A673 (cell line): ENCODE measurements around the gene PTPN23. TPM values are rescaled to one million over a fixed set of nuclear protein-coding genes. Genes with fewer than 3 reads are reported as not detected.

ENCODE experiments used
- BruUV-seq: library from RNA; stranded (reverse); fragments of 400-500 nt; replicated peaks from 2 replicates; lab custom pipeline; 2021; lab: Mats Ljungman, UMichigan
- CTCF ChIA-PET: fragments of 300-600 bp; sonication (Branson Sonifier 250); formaldehyde crosslinking; loops from one replicate; lab custom pipeline; 2022; ENCODE audit warnings: antibody characterized with exemption; lab: Charles Lee
- POLR2A ChIA-PET: fragments of 300-600 bp; sonication (Branson Sonifier 250); formaldehyde crosslinking; loops from one replicate; lab custom pipeline; 2022; ENCODE audit warnings: antibody characterized with exemption; ENCODE audit not compliant: low non-redundant PET; lab: Charles Lee
- DNase-seq: peaks from one replicate; pipeline ENCODE4 v3.0.0-alpha.2; 2015; ENCODE audit warnings: low spot score
- H3K27ac ChIP-seq: fragments of 200-600 bp; sonication (generic); 2 replicates; pipeline ENCODE4 v1.5.1; 2016; ENCODE audit warnings: mixed run types, low read depth, mild to moderate bottlenecking, mixed read lengths, antibody characterized with exemption, low read length; ENCODE audit not compliant: poor library complexity, severe bottlenecking
- H3K27me3 ChIP-seq: fragments of 200-600 bp; sonication (generic); replicated peaks from 2 replicates; pipeline ENCODE4 v1.6.1; 2017; ENCODE audit warnings: mixed run types, low read depth, mild to moderate bottlenecking, mixed read lengths, antibody characterized with exemption, low read length; ENCODE audit not compliant: insufficient read depth, poor library complexity
- H3K36me3 ChIP-seq: fragments of 200-600 bp; sonication (generic); 2 replicates; pipeline ENCODE4 v1.6.1; 2016; ENCODE audit warnings: mixed run types, mild to moderate bottlenecking, mixed read lengths, antibody characterized with exemption, low read length; ENCODE audit not compliant: insufficient read depth, poor library complexity, severe bottlenecking
- H3K4me1 ChIP-seq: fragments of 200-600 bp; sonication (generic); 2 replicates; pipeline ENCODE4 v1.6.1; 2017; ENCODE audit warnings: mixed run types, mild to moderate bottlenecking, mixed read lengths, antibody characterized with exemption, low read length; ENCODE audit not compliant: insufficient read depth, poor library complexity, severe bottlenecking
- H3K4me3 ChIP-seq: fragments of 200-600 bp; sonication (generic); 2 replicates; pipeline ENCODE4 v1.5.1; 2016; ENCODE audit warnings: low read depth, mixed run types, mild to moderate bottlenecking, mixed read lengths, low read length; ENCODE audit not compliant: poor library complexity, severe bottlenecking
- H3K9me3 ChIP-seq: fragments of 200-600 bp; sonication (generic); 2 replicates; pipeline ENCODE4 v1.6.1; 2016; ENCODE audit warnings: mixed run types, low read depth, mild to moderate bottlenecking, mixed read lengths, antibody characterized with exemption, low read length; ENCODE audit not compliant: poor library complexity, severe bottlenecking
- EZH2 ChIP-seq: fragments of 200-600 bp; sonication (generic); IDR thresholded peaks from 2 replicates; pipeline ENCODE4 v1.6.1; 2017; ENCODE audit warnings: borderline replicate concordance, low read depth, mild to moderate bottlenecking, mixed read lengths, antibody characterized with exemption, low read length; ENCODE audit not compliant: poor library complexity, severe bottlenecking
- intact Hi-C: fragments of 100-400 bp; cut with micrococcal nuclease; formaldehyde crosslinking; loops from one replicate; pipeline ENCODE4 v1.10.0; 2022; ENCODE audit not compliant: unreplicated experiment
- total RNA-seq: library from RNA; stranded (reverse); gene quantifications from 2 replicates; pipeline ENCODE4 v1.2.3, GENCODE V29; 2021
- TF ChIP-seq, protein P1 (sequence below): fragments of 300-800, 200-600 bp; sonication (generic); conservative IDR thresholded peaks from 2 replicates; pipeline ENCODE4 v1.5.1; 2017; ENCODE audit warnings: low read depth, mild to moderate bottlenecking, antibody characterized with exemption, low read length, moderate library complexity, mixed read lengths

The PTPN23 gene
- total RNA-seq, 1 experiment from 2014 or later: 24.0 TPM

DNA sequence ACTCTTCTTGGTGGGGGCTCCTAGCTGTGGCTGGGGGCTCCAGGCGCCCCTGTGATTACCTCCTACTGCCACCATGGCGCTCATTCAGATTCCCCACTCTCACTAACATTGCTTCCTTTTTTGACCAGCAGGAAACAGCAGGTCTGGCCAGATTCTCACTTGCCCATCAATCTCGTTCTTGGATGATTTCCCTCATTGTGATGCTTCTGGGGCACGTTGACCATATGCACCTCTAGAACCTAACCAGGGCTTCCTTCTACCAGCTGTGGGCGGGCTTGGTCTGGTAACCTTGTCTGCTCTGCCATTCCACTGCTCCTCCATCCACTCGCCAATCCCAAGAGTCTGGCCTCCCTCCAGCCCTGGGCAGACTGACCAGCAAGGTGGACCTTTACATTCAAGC lies 35.9 kb upstream of the PTPN23 start:
- CTCF ChIA-PET: no interaction called here

DNA sequence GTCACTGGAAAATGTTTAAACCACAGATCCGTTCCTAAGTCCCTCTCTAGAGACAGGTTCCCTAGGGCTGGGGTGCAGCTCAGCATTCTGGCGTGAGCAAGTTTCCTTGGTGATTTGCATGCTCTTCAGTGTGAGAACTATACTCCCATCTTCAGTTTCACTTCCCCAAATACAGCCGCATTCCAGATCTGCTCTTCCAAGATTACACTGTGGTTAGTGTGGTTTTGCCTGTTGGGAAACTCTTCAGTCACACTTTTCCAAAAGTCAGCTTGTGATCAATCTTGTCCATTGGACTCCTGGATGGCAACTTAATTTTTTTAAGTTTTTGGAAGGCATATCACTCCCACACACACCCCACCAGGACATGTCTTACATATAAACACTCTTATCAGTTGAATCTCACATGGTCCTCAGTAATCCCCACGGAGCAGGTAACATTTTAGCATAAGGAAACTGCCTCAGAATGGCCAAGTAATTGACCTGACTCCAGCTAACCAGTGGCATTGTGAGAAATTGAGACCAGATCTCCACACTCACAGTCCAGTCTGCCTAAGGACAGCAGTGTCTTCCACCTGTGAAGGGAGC lies 33.5 kb upstream of the PTPN23 start:
- DNase-seq: no peak
- ChIA-PET POLR2A (no interaction called here), CTCF (interaction anchor here (0.5 kb wide), 1 partner anchor 24 kb away, joined by 4 read pairs; no protein-coding TSS in a partner anchor)
- BruUV-seq: no TSS peak
- Histone ChIP-seq H3K27ac (no peak overlapping the region), H3K4me1 (no peaks in the 10 kb centered on the region), H3K36me3 (no peaks in the 10 kb centered on the region), H3K9me3 (no peaks in the 10 kb centered on the region), H3K27me3 (no peaks in the 10 kb centered on the region), H3K4me3 (no peak overlapping the region)
- intact Hi-C loops: no loop called here
- TF ChIP-seq, protein P1, sequence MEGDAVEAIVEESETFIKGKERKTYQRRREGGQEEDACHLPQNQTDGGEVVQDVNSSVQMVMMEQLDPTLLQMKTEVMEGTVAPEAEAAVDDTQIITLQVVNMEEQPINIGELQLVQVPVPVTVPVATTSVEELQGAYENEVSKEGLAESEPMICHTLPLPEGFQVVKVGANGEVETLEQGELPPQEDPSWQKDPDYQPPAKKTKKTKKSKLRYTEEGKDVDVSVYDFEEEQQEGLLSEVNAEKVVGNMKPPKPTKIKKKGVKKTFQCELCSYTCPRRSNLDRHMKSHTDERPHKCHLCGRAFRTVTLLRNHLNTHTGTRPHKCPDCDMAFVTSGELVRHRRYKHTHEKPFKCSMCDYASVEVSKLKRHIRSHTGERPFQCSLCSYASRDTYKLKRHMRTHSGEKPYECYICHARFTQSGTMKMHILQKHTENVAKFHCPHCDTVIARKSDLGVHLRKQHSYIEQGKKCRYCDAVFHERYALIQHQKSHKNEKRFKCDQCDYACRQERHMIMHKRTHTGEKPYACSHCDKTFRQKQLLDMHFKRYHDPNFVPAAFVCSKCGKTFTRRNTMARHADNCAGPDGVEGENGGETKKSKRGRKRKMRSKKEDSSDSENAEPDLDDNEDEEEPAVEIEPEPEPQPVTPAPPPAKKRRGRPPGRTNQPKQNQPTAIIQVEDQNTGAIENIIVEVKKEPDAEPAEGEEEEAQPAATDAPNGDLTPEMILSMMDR: no peak
- no peak for TF ChIP-seq EZH2

More for the DNA sequence above, 35.9 kb upstream of the PTPN23 start:
- BruUV-seq: no TSS peak
- POLR2A ChIA-PET: no interaction called here
- Histone ChIP-seq H3K27me3 (no peaks in the 10 kb centered on the region), H3K9me3 (no peaks in the 10 kb centered on the region), H3K4me3 (no peak overlapping the region), H3K27ac (no peak overlapping the region), H3K36me3 (no peaks in the 10 kb centered on the region), H3K4me1 (no peaks in the 10 kb centered on the region)
- no peak for DNase-seq
- no peak for TF ChIP-seq EZH2
- TF ChIP-seq, protein P1: no peak
- intact Hi-C loops: no loop called here

GRCh38 chr3:47348411-47349154 lies 32.2 kb upstream of the PTPN23 start:
- CTCF ChIA-PET: no interaction called here
- Histone ChIP-seq H3K9me3 (no peaks in the 10 kb centered on the region), H3K27me3 (no peaks in the 10 kb centered on the region), H3K27ac (no peak overlapping the region), H3K36me3 (no peaks in the 10 kb centered on the region), H3K4me3 (no peak overlapping the region), H3K4me1 (no peaks in the 10 kb centered on the region)
- DNase-seq: no peak
- intact Hi-C loops: no loop called here
- POLR2A ChIA-PET: no interaction called here
- no TSS peak for BruUV-seq
- TF ChIP-seq EZH2: no peak
- TF ChIP-seq, protein P1: no peak
